T-helper 2 cell (primary cell): ENCODE data around the gene PCDH12.
"Not testable (repeated sequence)": the region's sequence is repeated elsewhere in the genome, so short reads cannot be mapped to it uniquely, and the experiment has no call there.

Source experiments
- DNase-seq, 5 experiments: peaks; one replicate each; pipeline versions ENCODE4 v3.0.0 to v3.0.0-alpha.2; 2012 to 2022

PCDH12 gene

DNA sequence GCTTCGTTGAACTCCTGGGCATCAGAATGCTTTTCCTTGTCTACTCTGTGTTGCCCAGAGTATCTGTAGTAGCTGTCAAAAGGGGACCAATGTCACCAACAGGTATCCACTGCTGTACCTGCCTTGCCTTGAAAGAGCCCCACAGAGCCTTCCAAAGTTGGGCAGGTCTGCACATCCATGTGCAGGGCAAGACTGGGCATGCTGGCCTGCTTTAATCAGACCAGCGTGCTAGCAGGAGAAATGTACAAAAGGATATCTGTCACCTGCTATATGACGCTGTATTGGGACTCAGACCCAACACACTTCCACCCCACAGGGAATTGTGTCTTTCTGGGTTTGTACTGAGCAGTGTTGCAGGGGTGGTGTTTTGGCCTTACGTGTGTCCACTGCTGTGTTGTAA is 22.5 kb downstream of the PCDH12 start:
- no peak for DNase-seq

- DNase-seq = no peak
Measured at GRCh38 chr5:141934099-141934844, 23.7 kb downstream of the PCDH12 start.

DNA sequence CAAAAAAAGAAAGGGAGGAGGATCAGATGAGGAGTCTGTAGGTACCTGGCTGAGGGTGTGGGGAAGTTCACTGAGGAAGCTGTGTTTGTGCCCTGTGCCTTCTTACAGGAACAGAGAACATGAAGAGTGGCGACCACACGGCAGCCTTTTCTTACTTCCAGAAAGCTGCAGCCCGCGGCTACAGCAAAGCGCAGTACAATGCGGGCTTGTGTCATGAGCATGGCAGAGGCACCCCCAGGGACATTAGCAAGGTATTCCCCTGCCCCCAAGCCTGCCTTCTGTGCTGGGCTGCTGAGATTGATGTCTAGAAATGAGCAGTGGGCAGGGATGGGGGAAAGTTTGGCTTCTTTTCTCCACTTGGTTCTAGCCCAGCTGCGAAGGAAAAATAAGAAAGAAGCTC is 24.9 kb downstream of the PCDH12 start:
- no peak for DNase-seq

- DNase-seq = no peak
Measured at GRCh38 chr5:141931694-141932093, 26.3 kb downstream of the PCDH12 start.

DNA sequence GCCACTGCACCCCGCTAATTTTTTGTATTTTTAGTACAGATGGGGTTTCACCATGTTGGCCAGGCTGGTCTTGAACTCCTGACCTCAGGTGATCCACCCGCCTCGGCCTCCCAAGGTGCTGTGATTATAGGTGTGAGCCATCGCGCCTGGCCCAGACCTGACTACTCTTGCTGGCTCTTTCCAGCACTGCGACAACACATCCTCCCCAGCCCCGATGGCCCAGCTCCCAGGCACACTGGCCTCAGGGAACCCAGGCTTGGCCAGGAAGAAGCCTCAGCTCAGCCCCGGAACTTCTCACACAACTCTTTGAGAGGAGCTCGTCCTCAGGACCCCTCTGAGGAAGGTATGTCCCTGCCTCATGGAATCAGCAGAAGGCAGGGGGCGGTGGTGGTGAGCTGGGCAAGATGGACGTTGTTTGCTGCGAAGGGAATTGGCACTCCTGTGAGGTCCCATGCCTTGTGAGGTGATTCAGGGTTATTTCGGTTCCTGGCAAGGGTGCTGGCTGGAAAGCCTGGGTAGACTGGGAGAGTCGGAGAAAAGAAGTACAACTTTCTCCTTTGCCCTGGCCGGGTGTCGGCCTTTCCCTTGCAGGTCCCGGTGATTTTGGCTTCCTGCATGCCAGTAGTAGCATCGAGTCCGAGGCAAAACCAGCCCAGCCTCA is 28.5 kb downstream of the PCDH12 start:
- no peak for DNase-seq

DNA sequence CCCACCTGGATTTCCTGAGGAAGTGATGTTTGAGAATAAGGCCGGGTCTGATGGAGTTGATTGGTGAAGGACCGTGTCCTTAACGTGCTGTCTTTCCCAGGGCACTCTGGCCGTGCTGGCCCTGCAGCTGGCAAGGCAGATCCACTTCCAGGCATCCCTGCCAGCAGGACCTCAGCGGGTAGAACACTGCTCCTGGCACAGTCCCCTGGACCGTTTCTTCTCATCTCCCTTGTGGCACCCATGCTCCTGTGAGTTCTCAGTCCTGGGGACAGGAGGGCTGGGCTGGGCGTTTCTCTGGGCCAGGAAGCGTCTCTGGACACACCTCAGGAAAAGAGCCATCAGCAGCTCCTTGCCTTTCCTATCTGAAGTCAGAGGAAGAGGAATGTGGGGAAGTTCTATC is 30.0 kb downstream of the PCDH12 start:
- DNase-seq = no peak

DNA sequence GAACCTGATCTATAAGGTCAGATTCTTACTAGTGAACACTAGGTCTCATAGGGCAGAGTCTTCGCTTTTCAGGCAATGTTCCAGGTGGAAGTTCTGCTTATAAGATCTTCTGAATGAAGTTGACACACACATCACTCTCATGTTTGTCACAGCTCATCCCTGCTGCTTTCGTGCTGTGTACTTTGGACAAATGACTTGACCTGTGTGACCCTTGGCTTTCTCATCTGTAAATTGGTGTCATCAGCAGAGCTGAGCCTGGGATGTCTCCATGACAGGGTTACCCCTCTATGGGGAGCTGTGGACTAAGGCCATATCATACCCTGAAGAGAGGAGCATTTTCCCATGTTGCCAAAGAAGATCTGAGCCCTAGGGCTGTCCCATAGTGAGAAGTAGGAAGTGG is 31.6 kb downstream of the PCDH12 start:
- DNase-seq = no peak

DNA sequence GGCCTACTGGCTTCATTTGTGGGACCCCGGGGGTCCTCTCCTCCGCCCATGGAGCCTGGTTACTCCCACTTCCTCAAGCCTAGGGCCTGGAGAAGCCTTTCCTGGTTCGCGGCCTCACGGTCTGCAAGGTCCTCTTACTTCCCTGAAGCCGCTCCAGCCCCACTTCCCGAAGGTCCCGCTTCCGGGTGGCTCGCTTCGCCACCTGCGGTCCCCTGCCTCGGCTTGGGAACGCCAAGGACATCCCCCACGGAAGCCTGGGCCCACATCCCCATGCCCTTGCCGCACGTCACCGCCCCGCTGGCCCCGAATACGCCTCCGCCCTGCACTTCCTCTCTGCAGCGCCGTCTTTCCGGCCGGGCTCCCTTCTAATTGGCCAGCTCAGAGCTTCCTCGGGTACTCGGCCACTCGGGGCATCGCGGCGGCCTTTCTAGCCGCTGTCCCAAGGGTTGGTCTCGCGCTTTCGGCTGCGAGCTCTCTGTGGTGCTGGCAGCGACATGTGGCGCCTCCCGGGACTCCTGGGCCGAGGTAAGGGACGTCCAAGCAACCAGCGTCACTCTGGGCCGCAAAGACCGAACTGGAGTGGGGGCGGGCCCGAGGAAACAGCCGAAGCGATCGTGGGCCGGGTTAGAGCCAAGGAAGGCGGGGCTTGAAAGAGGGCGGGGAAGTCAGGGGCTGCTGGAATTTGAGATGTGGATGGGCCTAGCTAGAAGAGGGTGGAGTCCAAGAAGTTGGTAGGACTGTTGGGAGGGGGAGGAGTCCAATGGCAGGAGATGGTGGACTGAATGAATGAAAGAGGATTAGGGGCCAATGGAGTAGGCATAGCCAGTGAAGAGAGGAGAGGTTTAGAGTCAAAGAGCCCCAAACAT is 34.3 kb downstream of the PCDH12 start, which contains the start of gene DELE1:
Gene DELE1 (plus strand): TSS at position 424 of the 866 bp plus-strand sequence. CDS start 71 bp downstream, at position 495.
- peak; percentile 69 to 96 (median 85) for DNase-seq

DNA sequence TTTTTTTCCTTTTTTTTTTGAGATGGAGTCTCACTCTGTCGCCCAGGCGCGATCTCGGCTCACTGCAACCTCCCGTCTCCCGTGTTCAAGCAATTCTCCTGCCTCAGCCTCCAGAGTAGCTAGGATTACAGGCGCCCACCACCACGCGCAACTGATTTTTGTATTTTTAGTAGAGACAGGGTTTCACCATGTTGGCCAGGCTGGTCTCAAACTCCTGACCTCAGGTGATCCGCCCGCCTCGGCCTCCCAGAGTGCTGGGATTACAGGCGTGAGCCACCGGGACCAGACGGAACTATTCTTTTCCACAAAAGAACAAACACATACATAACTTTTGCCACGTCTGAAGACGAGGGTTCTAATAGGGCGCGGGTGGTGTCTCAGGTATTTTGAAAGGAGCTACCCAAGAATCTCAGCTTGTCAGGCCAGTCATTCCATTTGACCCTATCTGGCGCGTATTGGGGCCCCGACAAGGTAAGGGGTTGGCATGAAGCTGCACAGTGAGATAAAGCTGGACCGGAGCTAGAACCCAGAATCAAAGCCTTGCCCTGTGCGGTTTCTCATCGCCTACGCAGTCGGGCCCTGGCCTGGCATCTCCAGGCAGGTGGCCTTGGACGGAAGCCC is 35.1 kb downstream of the PCDH12 start:
- DNase-seq = not testable (repeated sequence)

- DNase-seq = no peak
Measured at GRCh38 chr5:141920771-141921170, 37.2 kb downstream of the PCDH12 start.

- DNase-seq = no peak
Measured at GRCh38 chr5:141919218-141920119, 38.5 kb downstream of the PCDH12 start.

DNA sequence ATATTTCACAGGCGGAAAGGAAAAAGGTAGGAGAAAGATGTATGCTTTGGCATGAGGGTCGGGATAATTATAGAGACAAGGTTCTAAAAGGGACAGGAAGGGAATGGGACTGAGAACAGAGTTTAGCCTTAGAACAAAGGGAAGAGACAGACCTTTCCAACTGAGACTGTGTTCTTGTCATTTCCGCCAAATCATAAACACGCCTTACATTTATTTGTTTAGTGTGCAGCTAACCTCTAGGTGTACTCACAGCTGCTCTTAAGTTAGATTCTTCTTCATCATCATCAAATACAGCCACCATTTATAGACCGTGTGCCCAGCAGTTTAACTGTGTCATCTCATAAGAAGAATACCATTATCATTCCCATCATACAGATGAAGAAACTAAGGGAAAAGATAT is 40.2 kb downstream of the PCDH12 start:
- no peak for DNase-seq

DNA sequence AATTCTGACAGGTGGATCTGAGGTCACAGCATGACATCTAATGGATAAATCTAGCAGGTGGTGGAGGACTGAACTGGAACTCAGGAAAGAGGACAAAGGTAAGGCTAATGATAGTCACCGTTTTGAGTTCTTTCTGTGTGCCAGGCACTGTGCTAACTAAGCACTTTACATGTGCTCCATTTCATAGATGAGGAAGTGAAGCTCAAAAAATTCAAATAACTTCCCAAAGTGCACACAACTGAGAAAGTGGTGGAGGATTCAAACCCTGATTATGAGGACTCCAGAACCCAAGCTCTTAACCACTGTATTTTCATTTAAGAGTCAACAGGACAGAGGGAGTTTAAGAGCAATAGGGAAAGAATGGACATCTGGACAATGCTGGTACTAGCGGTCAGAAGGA is 41.5 kb downstream of the PCDH12 start:
- DNase-seq = no peak

DNA sequence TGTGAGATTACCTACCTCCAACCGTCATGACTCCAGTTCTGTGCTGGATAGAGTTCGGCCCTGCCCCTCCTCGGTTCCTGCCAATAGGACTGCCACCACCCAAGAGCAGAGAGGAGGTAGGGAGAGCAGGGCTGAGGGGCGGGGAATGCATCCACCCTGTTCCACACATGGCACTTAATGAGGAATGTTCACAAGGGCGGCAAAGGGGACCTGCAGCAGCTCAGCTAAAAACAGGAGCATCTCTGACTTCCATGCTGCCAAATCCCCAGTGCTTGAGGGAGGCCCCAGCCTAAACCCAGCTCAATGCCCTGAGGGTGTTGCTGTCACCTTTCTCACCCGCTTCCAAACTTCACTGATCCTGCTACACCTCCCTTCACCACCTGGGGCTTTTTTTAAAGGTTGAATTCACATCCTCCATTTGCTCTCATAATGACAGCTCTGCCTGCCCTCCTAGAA is 42.1 kb downstream of the PCDH12 start:
- no peak for DNase-seq

DNA sequence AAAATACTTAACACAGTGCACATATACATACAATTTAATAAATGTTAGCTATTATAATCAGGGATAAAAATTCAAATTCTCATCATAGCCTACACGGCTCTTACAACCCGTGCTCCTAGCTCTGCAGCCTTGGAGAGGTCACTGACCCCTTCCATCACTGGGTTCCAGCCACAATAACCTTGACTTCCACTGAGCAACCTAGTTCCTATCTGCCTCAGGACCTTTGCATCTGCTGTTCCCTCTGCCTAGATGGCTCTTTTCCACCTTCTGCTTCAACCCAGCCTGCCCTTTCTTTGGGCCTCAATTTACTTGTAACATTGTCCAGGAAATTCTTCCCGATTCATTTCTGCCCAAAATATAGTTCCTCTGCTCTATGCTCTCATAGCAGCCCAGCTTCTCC is 43.2 kb downstream of the PCDH12 start:
- no peak for DNase-seq

GRCh38 chr5:141914199-141914743 is 43.7 kb downstream of the PCDH12 start:
- peak in 1 of 5 experiments; percentile 10 for DNase-seq

GRCh38 chr5:141913560-141914198 is 44.3 kb downstream of the PCDH12 start:
- DNase-seq = no peak

GRCh38 chr5:141910271-141910673 is 47.7 kb downstream of the PCDH12 start:
- DNase-seq = no peak

GRCh38 chr5:141909212-141909611 is 48.8 kb downstream of the PCDH12 start:
- no peak for DNase-seq

DNA sequence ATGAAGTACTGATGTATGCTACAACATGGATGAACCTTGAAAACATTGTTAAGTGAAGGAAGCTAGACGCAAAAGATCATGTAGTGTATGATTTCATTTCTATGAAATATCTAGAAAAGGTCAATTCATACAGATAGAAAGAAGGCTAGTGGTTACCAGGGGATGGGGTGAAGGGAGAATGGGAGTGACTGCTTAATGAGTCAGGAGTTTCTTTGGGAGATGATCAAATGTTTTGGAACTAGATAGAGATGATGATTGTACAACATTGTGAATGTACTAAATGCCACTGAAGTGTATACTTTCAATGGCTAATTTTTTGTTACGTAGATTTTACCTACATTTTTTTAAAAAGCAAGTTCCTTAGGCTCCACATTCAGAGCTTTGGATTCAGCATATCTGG is 49.2 kb downstream of the PCDH12 start:
- DNase-seq = no peak

DNA sequence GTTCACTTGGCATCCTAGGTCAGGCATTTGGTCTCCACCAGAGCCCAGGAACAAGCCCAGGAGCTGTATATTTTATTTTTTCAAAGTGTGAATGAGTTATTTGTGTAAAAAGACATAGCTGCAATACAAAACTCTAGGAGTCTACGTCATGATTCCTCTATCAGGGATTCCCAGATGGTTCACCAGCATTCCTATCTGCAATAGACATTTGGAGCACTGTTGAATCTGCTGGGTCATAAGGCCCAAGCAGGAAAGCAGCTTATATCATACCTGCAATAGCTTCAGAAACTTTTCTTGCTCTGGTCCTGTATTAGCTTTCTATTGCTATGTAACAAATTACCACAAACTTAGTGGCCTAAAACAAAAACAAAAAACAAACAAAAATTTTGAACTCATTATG is 51.0 kb downstream of the PCDH12 start:
- DNase-seq = no peak
